Fibroblast of mammary gland (primary cell): Measurements from ENCODE around the gene ABHD2.

Experiments
- DNase-seq: peaks from one replicate; pipeline ENCODE4 v3.0.0-alpha.2; 2010; ENCODE audit warnings: low read depth
- H3K4me3 ChIP-seq: 2 replicates; pipeline ENCODE4 v1.5.1; 2011; ENCODE audit warnings: low read depth, mild to moderate bottlenecking, low read length, moderate library complexity; ENCODE audit not compliant: control insufficient read depth
- CTCF ChIP-seq: conservative IDR thresholded peaks from 2 replicates; pipeline ENCODE4 v1.5.1; 2011; ENCODE audit warnings: low read depth, low read length, inconsistent platforms; ENCODE audit not compliant: control insufficient read depth, insufficient read depth

Gene ABHD2

GRCh38 chr15:89074402-89075012 is 13.7 kb upstream of the ABHD2 start:
- no peak overlapping the region for H3K4me3 ChIP-seq
- TF ChIP-seq CTCF, result no peak
- no peak for DNase-seq

- no peak overlapping the region for H3K4me3 ChIP-seq
- no peak for DNase-seq
- no peak for TF ChIP-seq CTCF
These were observed 13.1 kb upstream of the ABHD2 start for GRCh38 chr15:89075101-89075640.

GRCh38 chr15:89075846-89076245 is 12.4 kb upstream of the ABHD2 start:
- DNase-seq, result no peak
- TF ChIP-seq CTCF, result no peak
- H3K4me3 ChIP-seq, result no peak overlapping the region

GRCh38 chr15:89077750-89078149 is 10.5 kb upstream of the ABHD2 start:
- no peak for DNase-seq
- TF ChIP-seq CTCF, result no peak
- H3K4me3 ChIP-seq, result no peak overlapping the region

GRCh38 chr15:89078851-89079810 is 9.1 kb upstream of the ABHD2 start:
- H3K4me3 ChIP-seq, result no peak overlapping the region
- no peak for DNase-seq
- TF ChIP-seq CTCF, result no peak

- no peak overlapping the region for H3K4me3 ChIP-seq
- no peak for DNase-seq
- TF ChIP-seq CTCF, result no peak
These were observed 6.4 kb upstream of the ABHD2 start for GRCh38 chr15:89081878-89082277.
